ENCODE results near the gene DDX55. TPM values are rescaled to one million over a fixed set of nuclear protein-coding genes. Genes with fewer than 3 reads are reported as not detected.

DDX55 gene
- total and polyA plus RNA-seq, 2 experiments from 2014 or later, result 21.7 to 23.0 TPM

- Histone ChIP-seq H3K27ac (no peak overlapping the region), H3K9me2 (replicated peaks; ENCODE audit: insufficient read depth) (no peaks in the 10 kb centered on the region), H3K27me3 (no peaks in the 10 kb centered on the region), H3K79me2 (no peaks in the 10 kb centered on the region), H3K4me1 (ENCODE audit: insufficient read depth) (no peaks in the 10 kb centered on the region), H2AFZ (no peak overlapping the region), H3K4me2 (no peak overlapping the region), H4K20me1 (ENCODE audit: insufficient read depth, poor library complexity, severe bottlenecking) (no peaks in the 10 kb centered on the region), H3K4me3 (no peak overlapping the region), H3K36me3 (replicated peaks; ENCODE audit: insufficient read depth, low read depth) (no peaks in the 10 kb centered on the region), H3K9me3 (ENCODE audit: low read depth) (no peaks in the 10 kb centered on the region)
- no peak for TF ChIP-seq EZH2phosphoT487 (IDR thresholded peaks at IDR 0.05; ENCODE audit: low read depth, severe bottlenecking, unreplicated experiment)
- no peak for TF ChIP-seq CTCF (IDR thresholded peaks at IDR 0.05; ENCODE audit: poor library complexity)
- TF ChIP-seq EZH2 (IDR thresholded peaks at IDR 0.05; ENCODE audit: borderline replicate concordance), result no peak
- WGBS (ENCODE audit: low lambda C conversion rate, missing lambda C conversion rate), result 95% methylated on average over 5 of the region's 5 CpGs
- DNase-seq (ENCODE audit: low spot score), result no peak
These were observed 46.5 kb downstream of the DDX55 start for GRCh38 chr12:123648401-123648800.

- H3K9me3 ChIP-seq (ENCODE audit: low read depth), result no peaks in the 10 kb centered on the region
- H3K36me3 ChIP-seq (replicated peaks; ENCODE audit: insufficient read depth, low read depth), result no peaks in the 10 kb centered on the region
- H3K4me2 ChIP-seq, result no peak overlapping the region
- no peaks in the 10 kb centered on the region for H3K79me2 ChIP-seq
- TF ChIP-seq EZH2phosphoT487 (IDR thresholded peaks at IDR 0.05; ENCODE audit: low read depth, severe bottlenecking, unreplicated experiment), result no peak
- no peak for TF ChIP-seq CTCF (IDR thresholded peaks at IDR 0.05; ENCODE audit: poor library complexity)
- TF ChIP-seq EZH2 (IDR thresholded peaks at IDR 0.05; ENCODE audit: borderline replicate concordance), result no peak
- DNase-seq (ENCODE audit: low spot score), result no peak
- no peaks in the 10 kb centered on the region for H3K9me2 ChIP-seq (replicated peaks; ENCODE audit: insufficient read depth)
- WGBS (ENCODE audit: low lambda C conversion rate, missing lambda C conversion rate), result 96% methylated on average over 4 of the region's 4 CpGs
- H4K20me1 ChIP-seq (ENCODE audit: insufficient read depth, poor library complexity, severe bottlenecking), result no peaks in the 10 kb centered on the region
- H3K27ac ChIP-seq, result no peak overlapping the region
- no peaks in the 10 kb centered on the region for H3K4me1 ChIP-seq (ENCODE audit: insufficient read depth)
- H2AFZ ChIP-seq, result no peak overlapping the region
- no peaks in the 10 kb centered on the region for H3K27me3 ChIP-seq
- no peak overlapping the region for H3K4me3 ChIP-seq
These were observed 52.3 kb downstream of the DDX55 start for GRCh38 chr12:123654129-123654701.

DNA sequence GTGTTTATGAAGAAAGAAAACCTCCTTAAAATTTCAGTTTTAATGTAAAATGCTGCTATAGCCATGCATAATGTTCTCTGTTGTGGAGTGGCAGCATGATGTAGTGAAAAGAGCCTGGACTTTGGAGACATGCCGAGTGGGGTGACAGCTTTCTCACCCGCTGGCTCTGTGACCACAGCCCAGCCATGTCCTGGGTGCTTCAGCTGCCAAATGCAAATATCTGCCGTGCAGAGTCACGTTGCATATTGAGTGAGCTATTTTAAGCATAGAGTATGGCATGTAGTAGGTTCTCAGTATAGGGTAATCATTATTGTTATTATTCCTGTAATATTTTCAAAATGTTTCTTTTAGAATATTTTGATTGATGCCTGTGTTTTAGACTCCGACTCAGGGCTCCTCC, 53.5 kb downstream of the DDX55 start:
- Histone ChIP-seq H3K4me2 (no peak overlapping the region), H2AFZ (no peak overlapping the region), H4K20me1 (ENCODE audit: insufficient read depth, poor library complexity, severe bottlenecking) (no peaks in the 10 kb centered on the region), H3K4me3 (no peak overlapping the region), H3K4me1 (ENCODE audit: insufficient read depth) (no peaks in the 10 kb centered on the region), H3K27ac (no peak overlapping the region), H3K9me2 (replicated peaks; ENCODE audit: insufficient read depth) (no peaks in the 10 kb centered on the region), H3K9me3 (ENCODE audit: low read depth) (no peaks in the 10 kb centered on the region), H3K36me3 (replicated peaks; ENCODE audit: insufficient read depth, low read depth) (no peaks in the 10 kb centered on the region), H3K27me3 (no peaks in the 10 kb centered on the region), H3K79me2 (no peaks in the 10 kb centered on the region)
- WGBS (ENCODE audit: low lambda C conversion rate, missing lambda C conversion rate), result 96% methylated on average over 5 of the region's 5 CpGs
- no peak for DNase-seq (ENCODE audit: low spot score)
- TF ChIP-seq EZH2 (IDR thresholded peaks at IDR 0.05; ENCODE audit: borderline replicate concordance), result no peak
- TF ChIP-seq CTCF (IDR thresholded peaks at IDR 0.05; ENCODE audit: poor library complexity), result no peak
- TF ChIP-seq EZH2phosphoT487 (IDR thresholded peaks at IDR 0.05; ENCODE audit: low read depth, severe bottlenecking, unreplicated experiment), result no peak
